Measurements from ENCODE around the gene CAMTA1. TPM values are rescaled to one million over a fixed set of nuclear protein-coding genes. Genes with fewer than 3 reads are reported as not detected.

CAMTA1 gene
- total and polyA plus RNA-seq, 9 of the 15 experiments (the other 6 are each of a cell fraction or from before 2014, with no cell fraction given) = 43.9 to 161 (median 65.9) TPM

DNA sequence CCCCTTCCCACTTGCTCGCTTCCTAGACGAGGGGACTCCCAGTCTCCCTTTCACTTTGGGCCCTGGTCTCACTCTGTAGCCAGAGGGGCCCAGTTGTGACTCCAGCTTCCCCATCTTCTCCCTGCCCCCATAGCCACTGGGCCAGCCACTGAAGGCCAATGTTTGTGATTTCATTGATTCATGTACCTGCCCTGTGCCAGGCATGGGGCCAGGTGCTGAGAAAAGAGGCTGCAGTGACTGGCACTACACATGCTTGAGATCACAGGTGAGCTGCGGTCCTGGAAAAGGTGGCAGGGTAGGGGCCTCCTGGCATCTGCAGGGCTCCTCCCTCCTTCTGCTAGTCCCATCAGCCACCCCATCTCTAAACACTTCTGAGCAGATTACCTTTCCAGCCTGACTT, 640.5 kb downstream of the CAMTA1 start:
- Histone ChIP-seq H3K9me1 (ENCODE audit: control insufficient read depth, insufficient read depth, low read length) (no peaks in the 10 kb centered on the region), H3K36me3 (ENCODE audit: control insufficient read depth, insufficient read depth, low read length) (no peaks in the 10 kb centered on the region), H3K27me3 (ENCODE audit: control insufficient read depth in 2 of 2, insufficient read depth in 2 of 2, low read length in 2 of 2) (peaks cover 6 to 50% of the 10 kb centered on the region in 2 experiments; a peak in 3 of 5 replicates), H3K9ac (ENCODE audit: insufficient read depth in 1 of 2, low read depth in 2 of 2, low read length in 2 of 2) (no peak overlapping the region; a peak in 1 of 4 replicates), H2AFZ (ENCODE audit: low read depth, low read length) (no peak overlapping the region), H3K4me2 (ENCODE audit: insufficient read depth, low read length) (no peak overlapping the region), H3K9me3 (replicated peaks; ENCODE audit: control insufficient read depth, insufficient read depth, low read depth, low read length) (no peaks in the 10 kb centered on the region), H3K79me2 (ENCODE audit: control insufficient read depth, insufficient read depth, low read length) (no peaks in the 10 kb centered on the region), H3K4me3 (no peak overlapping the region), H3K4me1 (replicated peaks in 1 of 2; ENCODE audit: control insufficient read depth in 2 of 2, insufficient read depth in 2 of 2, low read length in 2 of 2) (no peaks in the 10 kb centered on the region), H3K27ac (ENCODE audit: extremely low read depth, low read depth, low read length) (no peak overlapping the region), H4K20me1 (replicated peaks; ENCODE audit: control insufficient read depth, insufficient read depth, low read length) (peaks cover 9% of the 10 kb centered on the region; the same call in 1 of the 2 replicates)
- CTCF ChIA-PET (ENCODE audit: low intra/inter-chr PET ratio) = no interaction called here
- no TSS peak for BruUV-seq (replicated peaks)
- TF ChIP-seq ZNF347 (CRISPR knock-in tag; IDR thresholded peaks at IDR 0.05; ENCODE audit: low read depth) (no peak), MEF2D (tag; conservative IDR thresholded peaks at IDR 0.05; ENCODE audit: low read depth) (no peak), POLR2A (conservative IDR thresholded peaks at IDR 0.05) (no peak), FOXA1 (IDR thresholded peaks at IDR 0.05; ENCODE audit: borderline replicate concordance) (no peak), TOE1 (IDR thresholded peaks at IDR 0.05; ENCODE audit: borderline replicate concordance) (no peak), TOE1 (CRISPR knock-in tag; IDR thresholded peaks at IDR 0.05; ENCODE audit: borderline replicate concordance, low read depth) (no peak)
- TF ChIP-seq, protein P1, sequence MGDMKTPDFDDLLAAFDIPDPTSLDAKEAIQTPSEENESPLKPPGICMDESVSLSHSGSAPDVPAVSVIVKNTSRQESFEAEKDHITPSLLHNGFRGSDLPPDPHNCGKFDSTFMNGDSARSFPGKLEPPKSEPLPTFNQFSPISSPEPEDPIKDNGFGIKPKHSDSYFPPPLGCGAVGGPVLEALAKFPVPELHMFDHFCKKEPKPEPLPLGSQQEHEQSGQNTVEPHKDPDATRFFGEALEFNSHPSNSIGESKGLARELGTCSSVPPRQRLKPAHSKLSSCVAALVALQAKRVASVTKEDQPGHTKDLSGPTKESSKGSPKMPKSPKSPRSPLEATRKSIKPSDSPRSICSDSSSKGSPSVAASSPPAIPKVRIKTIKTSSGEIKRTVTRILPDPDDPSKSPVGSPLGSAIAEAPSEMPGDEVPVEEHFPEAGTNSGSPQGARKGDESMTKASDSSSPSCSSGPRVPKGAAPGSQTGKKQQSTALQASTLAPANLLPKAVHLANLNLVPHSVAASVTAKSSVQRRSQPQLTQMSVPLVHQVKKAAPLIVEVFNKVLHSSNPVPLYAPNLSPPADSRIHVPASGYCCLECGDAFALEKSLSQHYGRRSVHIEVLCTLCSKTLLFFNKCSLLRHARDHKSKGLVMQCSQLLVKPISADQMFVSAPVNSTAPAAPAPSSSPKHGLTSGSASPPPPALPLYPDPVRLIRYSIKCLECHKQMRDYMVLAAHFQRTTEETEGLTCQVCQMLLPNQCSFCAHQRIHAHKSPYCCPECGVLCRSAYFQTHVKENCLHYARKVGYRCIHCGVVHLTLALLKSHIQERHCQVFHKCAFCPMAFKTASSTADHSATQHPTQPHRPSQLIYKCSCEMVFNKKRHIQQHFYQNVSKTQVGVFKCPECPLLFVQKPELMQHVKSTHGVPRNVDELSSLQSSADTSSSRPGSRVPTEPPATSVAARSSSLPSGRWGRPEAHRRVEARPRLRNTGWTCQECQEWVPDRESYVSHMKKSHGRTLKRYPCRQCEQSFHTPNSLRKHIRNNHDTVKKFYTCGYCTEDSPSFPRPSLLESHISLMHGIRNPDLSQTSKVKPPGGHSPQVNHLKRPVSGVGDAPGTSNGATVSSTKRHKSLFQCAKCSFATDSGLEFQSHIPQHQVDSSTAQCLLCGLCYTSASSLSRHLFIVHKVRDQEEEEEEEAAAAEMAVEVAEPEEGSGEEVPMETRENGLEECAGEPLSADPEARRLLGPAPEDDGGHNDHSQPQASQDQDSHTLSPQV (IDR thresholded peaks at IDR 0.05) = no peak
- TF ChIP-seq, protein P2, sequence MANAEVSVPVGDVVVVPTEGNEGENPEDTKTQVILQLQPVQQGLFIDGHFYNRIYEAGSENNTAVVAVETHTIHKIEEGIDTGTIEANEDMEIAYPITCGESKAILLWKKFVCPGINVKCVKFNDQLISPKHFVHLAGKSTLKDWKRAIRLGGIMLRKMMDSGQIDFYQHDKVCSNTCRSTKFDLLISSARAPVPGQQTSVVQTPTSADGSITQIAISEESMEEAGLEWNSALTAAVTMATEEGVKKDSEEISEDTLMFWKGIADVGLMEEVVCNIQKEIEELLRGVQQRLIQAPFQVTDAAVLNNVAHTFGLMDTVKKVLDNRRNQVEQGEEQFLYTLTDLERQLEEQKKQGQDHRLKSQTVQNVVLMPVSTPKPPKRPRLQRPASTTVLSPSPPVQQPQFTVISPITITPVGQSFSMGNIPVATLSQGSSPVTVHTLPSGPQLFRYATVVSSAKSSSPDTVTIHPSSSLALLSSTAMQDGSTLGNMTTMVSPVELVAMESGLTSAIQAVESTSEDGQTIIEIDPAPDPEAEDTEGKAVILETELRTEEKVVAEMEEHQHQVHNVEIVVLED (CRISPR knock-in tag; IDR thresholded peaks at IDR 0.05) = no peak
- TF ChIP-seq, protein P3, sequence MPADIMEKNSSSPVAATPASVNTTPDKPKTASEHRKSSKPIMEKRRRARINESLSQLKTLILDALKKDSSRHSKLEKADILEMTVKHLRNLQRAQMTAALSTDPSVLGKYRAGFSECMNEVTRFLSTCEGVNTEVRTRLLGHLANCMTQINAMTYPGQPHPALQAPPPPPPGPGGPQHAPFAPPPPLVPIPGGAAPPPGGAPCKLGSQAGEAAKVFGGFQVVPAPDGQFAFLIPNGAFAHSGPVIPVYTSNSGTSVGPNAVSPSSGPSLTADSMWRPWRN (IDR thresholded peaks at IDR 0.05; ENCODE audit: low read depth) = no peak
- WGBS (ENCODE audit: insufficient coverage, low coverage, missing lambda C conversion rate) = 0% methylated on average over 3 of the region's 3 CpGs
- FAIRE-seq (no peak), ATAC-seq (no peak), DNase-seq (ENCODE audit: extremely low read depth in 1 of 4, low spot score in 3 of 4) (no peak)
- intact Hi-C loops (cut with micrococcal nuclease) = no loop called here
- in situ Hi-C loops (cut with MboI) = no loop called here
- POLR2A ChIA-PET = no interaction called here
